HG02943 (cell line): ENCODE data around the gene UCP2.
"Not testable (repeated sequence)": the region's sequence is repeated elsewhere in the genome, so short reads cannot be mapped to it uniquely, and the experiment has no call there.

Source experiments
- ATAC-seq: cut with Tn5 transposase; IDR thresholded peaks from one replicate; pipeline ENCODE4 v1.9.1; 2021; ENCODE audit warnings: mild to moderate bottlenecking, low read depth, moderate library complexity; ENCODE audit not compliant: unreplicated experiment

The UCP2 gene

GRCh38 chr11:73949246-73949645 is 33.4 kb downstream of the UCP2 start:
- no peak for ATAC-seq

GRCh38 chr11:73946798-73947458 is 35.7 kb downstream of the UCP2 start:
- no peak for ATAC-seq

DNA sequence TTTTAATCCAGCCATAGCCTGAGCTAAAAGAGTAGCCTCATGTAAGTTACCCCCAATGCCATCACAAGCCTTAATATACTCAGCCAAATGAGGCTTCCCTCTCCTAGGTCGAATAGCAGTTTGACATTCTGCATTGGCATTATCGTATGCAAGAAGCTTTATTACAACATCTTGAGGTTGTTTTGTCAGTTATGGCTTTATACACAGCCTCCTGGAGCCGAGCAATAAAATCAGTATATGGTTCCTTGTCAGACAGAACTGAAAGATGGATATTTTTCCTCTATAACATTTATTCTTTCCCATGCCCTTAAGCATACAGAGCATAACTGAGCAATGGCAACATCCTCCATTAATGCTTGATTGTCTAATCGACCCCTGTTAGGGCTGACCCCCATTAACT is 37.2 kb downstream of the UCP2 start:
- ATAC-seq = no peak

DNA sequence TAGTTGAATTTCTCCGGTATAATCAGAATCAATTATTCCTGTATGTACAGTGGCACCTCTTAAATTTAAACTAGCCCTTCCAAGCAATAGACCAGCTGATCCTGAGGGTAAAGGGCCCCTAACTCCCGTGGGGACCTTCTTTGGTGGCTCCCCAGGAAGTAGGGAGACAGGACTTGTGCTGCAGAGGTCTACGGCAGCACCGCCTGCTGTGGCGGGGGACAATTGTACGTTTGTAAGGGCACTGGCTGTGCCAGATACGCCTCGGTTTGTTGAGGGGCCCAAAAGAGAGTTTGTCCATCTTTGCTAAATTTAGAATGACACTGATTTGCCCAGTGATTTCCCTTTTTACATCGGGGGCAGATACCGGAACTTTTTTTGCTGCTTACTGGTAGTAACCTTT is 37.7 kb downstream of the UCP2 start:
- no peak for ATAC-seq

DNA sequence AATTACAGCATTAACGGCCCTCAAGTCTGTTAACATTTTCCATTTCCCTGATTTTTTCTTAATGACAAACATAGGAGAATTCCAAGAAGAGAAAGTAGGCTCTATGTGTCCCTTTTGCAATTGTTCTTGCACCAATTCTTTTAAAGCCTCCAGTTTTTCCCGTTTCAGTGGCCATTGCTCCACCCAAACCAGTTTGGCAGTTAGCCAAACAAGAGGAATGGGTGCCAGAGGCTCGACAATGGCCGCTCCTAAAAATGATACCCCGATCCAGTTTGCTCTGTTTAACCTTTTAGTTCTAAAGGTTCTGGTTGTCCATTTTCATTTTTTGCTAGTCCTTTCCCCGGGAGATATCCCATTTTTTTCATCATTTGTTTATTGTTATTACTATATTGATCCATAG is 38.6 kb downstream of the UCP2 start:
- ATAC-seq = no peak

- no peak for ATAC-seq
These were observed 40.6 kb downstream of the UCP2 start for GRCh38 chr11:73942010-73942409.

DNA sequence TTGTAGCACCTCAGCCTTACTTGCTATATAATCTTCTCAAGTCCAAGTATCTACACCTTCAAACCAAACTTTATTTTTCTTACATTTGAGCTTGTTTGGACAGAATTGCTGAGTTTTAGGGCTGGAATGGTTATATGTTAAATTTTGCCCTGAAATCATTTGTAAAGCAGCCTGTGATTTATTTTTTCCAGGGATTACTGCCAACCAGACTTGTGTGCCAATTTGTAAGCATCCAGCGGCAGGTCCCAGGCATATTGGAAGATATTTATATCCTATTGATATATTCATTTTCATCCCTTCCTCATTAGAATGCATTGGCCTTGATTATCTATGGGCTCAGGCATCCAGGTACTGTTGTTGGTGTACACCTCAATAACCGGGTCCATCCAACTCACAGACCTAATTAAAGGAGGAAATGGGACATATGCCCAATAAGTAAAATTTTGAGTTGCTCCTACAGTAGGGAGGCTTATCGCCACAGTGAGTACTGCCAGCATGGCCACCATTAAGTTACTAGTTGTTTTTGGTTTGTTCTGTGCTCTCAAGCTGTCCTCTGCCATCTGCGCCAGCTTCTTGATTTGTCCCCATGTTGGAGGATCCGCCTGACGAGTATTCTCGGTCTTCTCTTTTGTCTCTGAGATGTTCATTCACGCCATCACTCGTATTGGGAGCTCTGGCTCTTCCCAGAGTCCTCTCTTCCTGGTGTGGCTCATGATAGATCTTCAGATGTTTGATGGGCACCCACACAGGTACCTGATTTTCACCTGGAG is 41.7 kb downstream of the UCP2 start:
- no peak for ATAC-seq

- no peak for ATAC-seq
These were observed 43.5 kb downstream of the UCP2 start for GRCh38 chr11:73939096-73939495.

DNA sequence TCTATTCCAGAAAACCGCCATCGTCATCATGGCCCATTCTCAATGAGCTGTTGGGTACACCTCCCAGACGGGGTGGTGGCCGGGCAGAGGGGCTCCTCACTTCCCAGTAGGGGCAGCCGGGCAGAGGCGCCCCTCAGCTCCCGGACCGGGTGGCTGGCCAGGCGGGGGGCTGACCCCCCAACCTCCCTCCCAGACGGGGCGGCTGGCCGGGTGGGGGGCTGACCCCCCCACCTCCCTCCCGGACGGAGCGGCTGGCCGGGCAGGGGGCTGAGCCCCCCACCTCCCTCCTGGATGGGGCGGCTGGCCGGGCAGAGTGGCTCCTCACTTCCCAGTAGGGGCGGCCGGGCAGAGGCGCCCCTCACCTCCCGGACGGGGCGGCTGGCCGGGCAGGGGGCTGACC is 46.6 kb downstream of the UCP2 start:
- not testable (repeated sequence) for ATAC-seq

GRCh38 chr11:73932781-73933180 is 49.9 kb downstream of the UCP2 start:
- ATAC-seq = no peak

DNA sequence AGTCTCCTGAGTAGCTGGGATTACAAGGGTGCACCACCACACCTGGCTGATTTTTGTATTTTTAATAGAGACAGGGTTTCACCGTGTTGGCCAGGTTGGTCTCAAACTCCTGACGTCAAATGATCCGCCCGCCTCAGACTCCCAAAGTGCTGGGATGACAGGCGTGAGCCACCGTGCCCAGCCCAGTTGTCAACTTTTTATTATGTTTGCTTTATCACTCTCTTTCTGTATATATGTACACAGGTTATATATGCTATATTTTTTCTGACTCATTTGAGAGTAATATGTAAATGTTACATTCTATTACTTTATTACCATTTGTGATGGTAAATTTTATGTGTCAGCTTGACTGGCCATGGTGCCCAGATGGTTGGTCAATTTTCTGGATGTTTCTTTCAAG is 50.7 kb downstream of the UCP2 start:
- no peak for ATAC-seq

DNA sequence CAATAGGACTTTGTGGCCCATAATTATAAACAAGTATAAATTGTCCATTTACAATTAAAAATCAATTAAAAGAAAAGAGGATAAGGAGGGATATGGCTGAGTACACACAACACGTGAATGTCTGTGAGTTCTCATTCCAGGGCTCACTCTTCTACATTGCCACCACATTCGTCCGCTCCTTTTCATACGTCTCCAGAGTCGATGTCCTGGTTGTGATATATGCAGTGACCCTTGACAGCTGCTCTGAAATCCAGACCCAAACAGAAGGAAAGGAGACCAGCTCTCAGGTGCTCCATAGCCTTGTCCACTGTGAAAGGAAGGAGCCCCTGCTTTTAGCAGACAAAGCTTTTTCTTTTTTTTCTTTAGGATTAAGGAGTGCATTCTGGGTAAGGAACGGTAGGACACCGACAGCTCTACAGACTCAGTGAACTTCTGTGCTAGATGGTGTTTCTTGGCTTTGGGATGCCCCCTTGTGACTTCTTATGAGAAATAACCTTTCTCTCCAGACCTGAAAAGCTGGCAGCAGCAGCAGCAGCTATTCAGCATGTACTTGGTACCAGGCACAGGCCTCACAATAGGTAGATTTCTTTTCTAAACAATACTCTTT is 51.5 kb downstream of the UCP2 start:
- ATAC-seq = no peak

DNA sequence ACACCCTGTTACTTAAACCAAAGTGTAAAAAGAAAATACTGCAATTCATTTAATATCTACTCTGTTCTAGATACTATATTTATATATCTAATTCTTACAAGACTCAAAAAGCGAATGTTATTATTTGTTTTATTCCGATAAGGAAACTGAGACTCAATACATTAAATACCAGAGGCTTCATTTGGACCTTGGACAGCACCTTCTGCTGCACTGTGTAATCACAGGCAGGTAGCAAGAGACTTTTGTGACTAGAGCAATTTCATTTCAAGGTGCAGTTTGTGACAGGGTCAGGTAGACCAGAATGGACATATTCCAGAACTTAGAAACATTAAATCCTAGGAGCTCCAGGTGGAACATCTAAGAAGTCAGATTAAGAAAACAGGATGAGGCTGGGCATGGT is 53.3 kb downstream of the UCP2 start:
- ATAC-seq = no peak
